HL-60 (cell line): ENCODE results near the gene TSHZ1.
"Not testable (repeated sequence)": the region's sequence is repeated elsewhere in the genome, so short reads cannot be mapped to it uniquely, and the experiment has no call there.

Experiments used
- DNase-seq, 2 experiments: peaks; one replicate each; pipeline ENCODE4 v3.0.0-alpha.2; 2010 to 2020; ENCODE audit warnings: low read depth in 1 of 2, low spot score in 1 of 2
- H3K27ac ChIP-seq: fragments of 250-450 bp; sonication (Bioruptor Pico); replicated peaks from 2 replicates; pipeline ENCODE4 v1.5.1; 2020; ENCODE audit warnings: mild to moderate bottlenecking, moderate library complexity
- H3K27me3 ChIP-seq: fragments of 250-450 bp; sonication (Bioruptor Pico); 2 replicates; pipeline ENCODE4 v1.5.1; 2021; ENCODE audit warnings: mild to moderate bottlenecking, moderate library complexity; ENCODE audit not compliant: insufficient read depth, poor library complexity, severe bottlenecking
- H3K4me3 ChIP-seq: replicated peaks from 2 replicates; pipeline ENCODE4 v1.5.1; 2011; ENCODE audit warnings: mild to moderate bottlenecking, control low read depth, low read length; ENCODE audit not compliant: insufficient read depth
- GABPA ChIP-seq: IDR thresholded peaks from 2 replicates; pipeline ENCODE4 v1.6.1; 2012; ENCODE audit warnings: low read depth
- POLR2AphosphoS5 ChIP-seq: IDR thresholded peaks from 2 replicates; pipeline ENCODE4 v1.6.1; 2012; ENCODE audit warnings: low read depth
- SPI1 ChIP-seq: IDR thresholded peaks from 2 replicates; pipeline ENCODE4 v1.6.1; 2012; ENCODE audit warnings: low read depth, mild to moderate bottlenecking, borderline replicate concordance
- TF ChIP-seq, protein P1 (sequence below): IDR thresholded peaks from one replicate; pipeline ENCODE4 v1.5.1; 2011; ENCODE audit warnings: low read length, control low read depth, inconsistent platforms; ENCODE audit not compliant: insufficient read depth
- TF ChIP-seq, protein P2 (sequence below): IDR thresholded peaks from 2 replicates; pipeline ENCODE4 v1.6.1; 2012; ENCODE audit warnings: low read depth; ENCODE audit not compliant: insufficient replicate concordance

The TSHZ1 gene

DNA sequence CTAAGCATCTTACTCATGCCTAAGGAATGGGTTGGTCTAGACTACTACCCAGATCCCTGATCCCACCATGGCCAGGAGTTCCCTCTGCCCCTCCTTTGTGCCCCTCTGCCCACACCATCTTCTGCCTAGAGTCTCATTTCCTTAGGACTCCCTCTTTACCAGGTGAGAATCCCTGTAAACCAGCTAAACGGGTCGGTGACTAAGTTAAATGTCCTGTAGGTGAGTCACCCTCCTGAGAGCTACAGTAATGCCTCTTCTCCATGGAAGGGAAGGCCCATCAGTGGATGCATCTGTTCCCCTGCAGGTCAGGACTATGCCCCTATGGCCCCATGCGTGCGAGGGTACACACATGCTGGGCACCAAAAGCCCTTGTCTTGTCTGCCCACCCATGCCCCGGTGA, 27.1 kb upstream of the TSHZ1 start:
- TF ChIP-seq, protein P1, sequence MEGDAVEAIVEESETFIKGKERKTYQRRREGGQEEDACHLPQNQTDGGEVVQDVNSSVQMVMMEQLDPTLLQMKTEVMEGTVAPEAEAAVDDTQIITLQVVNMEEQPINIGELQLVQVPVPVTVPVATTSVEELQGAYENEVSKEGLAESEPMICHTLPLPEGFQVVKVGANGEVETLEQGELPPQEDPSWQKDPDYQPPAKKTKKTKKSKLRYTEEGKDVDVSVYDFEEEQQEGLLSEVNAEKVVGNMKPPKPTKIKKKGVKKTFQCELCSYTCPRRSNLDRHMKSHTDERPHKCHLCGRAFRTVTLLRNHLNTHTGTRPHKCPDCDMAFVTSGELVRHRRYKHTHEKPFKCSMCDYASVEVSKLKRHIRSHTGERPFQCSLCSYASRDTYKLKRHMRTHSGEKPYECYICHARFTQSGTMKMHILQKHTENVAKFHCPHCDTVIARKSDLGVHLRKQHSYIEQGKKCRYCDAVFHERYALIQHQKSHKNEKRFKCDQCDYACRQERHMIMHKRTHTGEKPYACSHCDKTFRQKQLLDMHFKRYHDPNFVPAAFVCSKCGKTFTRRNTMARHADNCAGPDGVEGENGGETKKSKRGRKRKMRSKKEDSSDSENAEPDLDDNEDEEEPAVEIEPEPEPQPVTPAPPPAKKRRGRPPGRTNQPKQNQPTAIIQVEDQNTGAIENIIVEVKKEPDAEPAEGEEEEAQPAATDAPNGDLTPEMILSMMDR: no peak
- TF ChIP-seq GABPA: no peak
- TF ChIP-seq, protein P2, sequence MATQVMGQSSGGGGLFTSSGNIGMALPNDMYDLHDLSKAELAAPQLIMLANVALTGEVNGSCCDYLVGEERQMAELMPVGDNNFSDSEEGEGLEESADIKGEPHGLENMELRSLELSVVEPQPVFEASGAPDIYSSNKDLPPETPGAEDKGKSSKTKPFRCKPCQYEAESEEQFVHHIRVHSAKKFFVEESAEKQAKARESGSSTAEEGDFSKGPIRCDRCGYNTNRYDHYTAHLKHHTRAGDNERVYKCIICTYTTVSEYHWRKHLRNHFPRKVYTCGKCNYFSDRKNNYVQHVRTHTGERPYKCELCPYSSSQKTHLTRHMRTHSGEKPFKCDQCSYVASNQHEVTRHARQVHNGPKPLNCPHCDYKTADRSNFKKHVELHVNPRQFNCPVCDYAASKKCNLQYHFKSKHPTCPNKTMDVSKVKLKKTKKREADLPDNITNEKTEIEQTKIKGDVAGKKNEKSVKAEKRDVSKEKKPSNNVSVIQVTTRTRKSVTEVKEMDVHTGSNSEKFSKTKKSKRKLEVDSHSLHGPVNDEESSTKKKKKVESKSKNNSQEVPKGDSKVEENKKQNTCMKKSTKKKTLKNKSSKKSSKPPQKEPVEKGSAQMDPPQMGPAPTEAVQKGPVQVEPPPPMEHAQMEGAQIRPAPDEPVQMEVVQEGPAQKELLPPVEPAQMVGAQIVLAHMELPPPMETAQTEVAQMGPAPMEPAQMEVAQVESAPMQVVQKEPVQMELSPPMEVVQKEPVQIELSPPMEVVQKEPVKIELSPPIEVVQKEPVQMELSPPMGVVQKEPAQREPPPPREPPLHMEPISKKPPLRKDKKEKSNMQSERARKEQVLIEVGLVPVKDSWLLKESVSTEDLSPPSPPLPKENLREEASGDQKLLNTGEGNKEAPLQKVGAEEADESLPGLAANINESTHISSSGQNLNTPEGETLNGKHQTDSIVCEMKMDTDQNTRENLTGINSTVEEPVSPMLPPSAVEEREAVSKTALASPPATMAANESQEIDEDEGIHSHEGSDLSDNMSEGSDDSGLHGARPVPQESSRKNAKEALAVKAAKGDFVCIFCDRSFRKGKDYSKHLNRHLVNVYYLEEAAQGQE: no peak
- no peak for TF ChIP-seq SPI1
- no peak for TF ChIP-seq POLR2AphosphoS5
- no peak overlapping the region for H3K4me3 ChIP-seq
- no peak overlapping the region for H3K27ac ChIP-seq
- no peak for DNase-seq
- H3K27me3 ChIP-seq: no peaks in the 10 kb centered on the region

DNA sequence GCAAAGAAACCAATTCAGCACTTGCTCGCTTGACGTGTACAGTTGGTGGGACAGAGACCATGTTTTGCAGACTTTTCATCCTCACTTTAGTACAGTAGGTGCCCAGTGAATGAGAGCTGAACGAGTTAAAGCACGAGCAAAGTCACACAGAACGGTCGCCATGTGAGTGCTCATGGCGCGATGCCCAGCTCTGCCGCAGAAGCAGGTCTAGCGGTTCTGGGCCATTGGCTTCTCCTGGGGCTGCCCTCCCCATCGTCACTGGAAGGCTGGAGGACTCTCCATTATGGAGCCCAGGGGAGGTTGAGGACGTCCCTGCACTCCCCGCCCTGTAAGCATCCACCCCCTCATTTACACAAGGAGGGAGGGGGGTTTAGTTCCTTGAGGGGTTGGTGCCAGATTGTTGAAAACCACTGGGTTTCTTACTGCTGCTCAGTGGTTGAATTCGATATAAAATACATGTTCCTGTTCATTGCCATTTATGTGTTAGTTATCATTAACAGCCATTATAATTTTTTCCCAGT, 26.6 kb upstream of the TSHZ1 start:
- Histone ChIP-seq H3K4me3 (no peak overlapping the region), H3K27me3 (no peaks in the 10 kb centered on the region)

DNA sequence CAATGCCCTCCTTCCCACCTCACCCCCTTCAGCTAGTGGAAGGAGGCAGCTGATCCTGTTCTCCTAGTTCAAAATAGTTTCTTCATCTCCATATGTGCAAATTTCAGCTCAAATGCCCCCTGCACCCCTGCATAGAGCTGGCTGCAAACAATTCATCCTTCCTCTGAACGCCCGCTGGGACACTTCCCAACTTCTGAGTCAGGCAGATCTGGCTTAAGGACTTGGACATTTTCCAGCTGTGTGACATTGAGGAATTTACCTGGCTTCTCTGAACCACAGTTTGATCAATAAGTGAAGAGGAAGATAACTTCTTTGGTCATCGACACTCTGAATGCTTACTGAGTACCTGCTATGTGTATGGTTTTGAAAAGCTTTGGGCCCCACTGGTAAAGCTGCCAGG, 25.1 kb upstream of the TSHZ1 start:
- Histone ChIP-seq H3K4me3 (no peak overlapping the region), H3K27ac (no peak overlapping the region), H3K27me3 (no peaks in the 10 kb centered on the region)
- TF ChIP-seq SPI1 (no peak), POLR2AphosphoS5 (no peak), GABPA (no peak)
- TF ChIP-seq, protein P2: no peak
- TF ChIP-seq, protein P1: no peak
- DNase-seq: no peak

More for the DNA sequence above, 26.6 kb upstream of the TSHZ1 start:
- TF ChIP-seq SPI1: no peak
- TF ChIP-seq POLR2AphosphoS5: no peak
- no peak for TF ChIP-seq GABPA
- TF ChIP-seq, protein P1: no peak
- TF ChIP-seq, protein P2: no peak
- H3K27ac ChIP-seq: no peak overlapping the region
- no peak for DNase-seq

DNA sequence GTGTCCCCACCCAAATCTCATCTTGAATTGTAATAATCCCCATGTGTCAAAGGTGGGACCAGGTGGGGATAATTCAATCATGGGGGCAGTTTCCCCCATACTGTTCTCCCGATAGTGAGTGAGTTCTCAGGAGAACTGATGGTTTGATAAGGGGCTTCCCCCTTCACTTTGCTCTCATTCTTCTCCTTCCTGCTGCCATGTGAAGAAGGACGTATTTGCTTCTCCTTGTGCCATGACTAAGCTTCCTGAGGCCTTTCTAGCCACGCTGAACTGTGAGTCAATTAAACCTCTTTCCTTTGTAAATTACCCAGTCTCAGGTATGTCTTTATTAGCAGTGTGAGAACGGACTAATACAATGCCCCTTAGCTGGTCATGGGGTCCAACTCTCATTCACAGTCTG, 22.9 kb upstream of the TSHZ1 start:
- not testable (repeated sequence) for H3K27ac ChIP-seq, H3K4me3 ChIP-seq, DNase-seq, H3K27me3 ChIP-seq
